A549 treated with Hydrocortisone at 1 μM for 4 hours (cell line): ENCODE results near the gene RELL2. TPM values are rescaled to one million over a fixed set of nuclear protein-coding genes. Genes with fewer than 3 reads are reported as not detected.

ENCODE experiments used
- total RNA-seq: library from RNA; stranded (reverse); fragments of 200-300 nt; extraction: Qiagen RNA extraction; gene quantifications from 5 replicates; pipeline ENCODE4 v1.2.3, GENCODE V29; 2022

Gene RELL2, protein sequence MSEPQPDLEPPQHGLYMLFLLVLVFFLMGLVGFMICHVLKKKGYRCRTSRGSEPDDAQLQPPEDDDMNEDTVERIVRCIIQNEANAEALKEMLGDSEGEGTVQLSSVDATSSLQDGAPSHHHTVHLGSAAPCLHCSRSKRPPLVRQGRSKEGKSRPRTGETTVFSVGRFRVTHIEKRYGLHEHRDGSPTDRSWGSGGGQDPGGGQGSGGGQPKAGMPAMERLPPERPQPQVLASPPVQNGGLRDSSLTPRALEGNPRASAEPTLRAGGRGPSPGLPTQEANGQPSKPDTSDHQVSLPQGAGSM
- total RNA-seq: 3.7 to 5.0 TPM (median 4.3 TPM) in 5 replicates

DNA sequence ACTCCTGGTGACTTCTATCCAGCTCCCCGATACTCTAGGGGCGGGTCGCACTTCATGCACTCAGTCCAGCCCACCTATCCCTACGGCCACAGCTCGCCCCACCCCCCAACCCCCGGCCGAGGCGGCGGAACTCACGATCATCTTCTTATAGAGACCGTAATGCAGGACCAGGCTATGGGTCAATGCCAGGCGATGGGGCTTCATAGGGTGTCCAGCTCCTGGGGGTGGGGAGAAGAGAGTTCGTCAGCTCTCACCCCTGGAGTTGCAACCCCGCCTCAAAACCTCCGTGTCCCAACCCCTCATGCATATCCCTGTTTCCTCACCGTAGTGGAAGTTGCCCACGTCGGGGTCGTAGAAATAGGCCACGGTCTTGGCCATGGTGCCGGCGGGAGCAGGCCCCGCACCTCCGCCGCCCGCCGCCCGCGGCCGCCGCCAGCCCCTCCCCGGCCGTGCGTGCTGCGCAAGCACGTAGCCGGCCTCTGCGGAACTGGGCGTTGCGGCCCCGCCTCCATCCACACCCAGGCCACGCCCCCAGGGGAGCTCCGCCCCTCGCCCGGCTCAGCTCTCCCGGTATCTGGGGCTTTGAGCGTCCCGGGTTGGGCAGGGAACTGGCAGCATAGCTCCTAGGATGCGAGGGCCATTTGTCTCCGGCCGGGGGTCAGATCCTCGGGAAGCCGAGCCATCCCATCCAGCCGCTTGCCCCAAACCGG lies at the start of gene RELL2, which contains the start of gene HDAC3:
TSS of gene RELL2 (plus strand) at position 585 of the 710 bp plus-strand sequence. CDS start 1,229 bp downstream, outside the sequence.
TSS of gene HDAC3 (minus strand) at position 437 of the 710 bp plus-strand sequence. CDS start at position 378, 59 bp downstream.

DNA sequence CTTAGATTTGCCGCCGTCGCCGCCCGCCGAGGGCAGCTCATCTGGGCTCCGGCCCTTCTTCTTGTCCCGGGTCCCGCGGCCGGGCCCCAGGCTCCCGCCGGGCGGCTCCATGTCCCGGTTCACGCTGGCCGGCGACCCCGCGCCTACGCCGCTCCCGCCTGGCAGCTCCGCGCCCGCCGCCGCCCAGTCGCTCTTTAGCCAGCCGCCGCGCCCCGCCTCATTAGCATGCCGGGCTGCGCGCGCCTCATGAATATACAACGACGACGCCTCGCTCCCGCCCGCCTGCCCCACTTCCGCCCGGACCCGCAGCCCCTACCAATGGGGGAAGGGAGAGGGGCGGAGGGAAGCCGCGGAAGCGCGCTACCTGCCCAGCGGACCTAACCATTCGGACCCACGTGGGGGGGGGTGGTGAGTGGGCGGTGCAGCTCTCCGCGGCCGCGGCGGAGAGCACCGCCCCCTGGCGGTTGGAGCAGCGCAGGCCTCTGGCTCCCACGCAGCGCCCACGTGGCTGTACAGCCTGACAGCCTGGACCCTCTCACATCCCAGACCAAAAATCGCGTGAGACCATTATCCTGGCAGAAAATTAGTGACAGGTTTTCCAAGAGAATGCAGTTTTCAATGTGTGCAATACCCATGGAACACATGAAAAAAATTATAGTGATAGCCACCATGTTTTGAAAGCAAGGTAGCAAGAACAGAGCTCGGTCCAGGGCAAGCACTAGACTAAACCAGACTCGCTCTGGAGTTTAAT lies 17.8 kb upstream of the RELL2 start, which contains the start of gene DIAPH1:
TSS of gene DIAPH1 (minus strand) at position 197 of the 751 bp plus-strand sequence. CDS start at position 111, 86 bp downstream.

DNA sequence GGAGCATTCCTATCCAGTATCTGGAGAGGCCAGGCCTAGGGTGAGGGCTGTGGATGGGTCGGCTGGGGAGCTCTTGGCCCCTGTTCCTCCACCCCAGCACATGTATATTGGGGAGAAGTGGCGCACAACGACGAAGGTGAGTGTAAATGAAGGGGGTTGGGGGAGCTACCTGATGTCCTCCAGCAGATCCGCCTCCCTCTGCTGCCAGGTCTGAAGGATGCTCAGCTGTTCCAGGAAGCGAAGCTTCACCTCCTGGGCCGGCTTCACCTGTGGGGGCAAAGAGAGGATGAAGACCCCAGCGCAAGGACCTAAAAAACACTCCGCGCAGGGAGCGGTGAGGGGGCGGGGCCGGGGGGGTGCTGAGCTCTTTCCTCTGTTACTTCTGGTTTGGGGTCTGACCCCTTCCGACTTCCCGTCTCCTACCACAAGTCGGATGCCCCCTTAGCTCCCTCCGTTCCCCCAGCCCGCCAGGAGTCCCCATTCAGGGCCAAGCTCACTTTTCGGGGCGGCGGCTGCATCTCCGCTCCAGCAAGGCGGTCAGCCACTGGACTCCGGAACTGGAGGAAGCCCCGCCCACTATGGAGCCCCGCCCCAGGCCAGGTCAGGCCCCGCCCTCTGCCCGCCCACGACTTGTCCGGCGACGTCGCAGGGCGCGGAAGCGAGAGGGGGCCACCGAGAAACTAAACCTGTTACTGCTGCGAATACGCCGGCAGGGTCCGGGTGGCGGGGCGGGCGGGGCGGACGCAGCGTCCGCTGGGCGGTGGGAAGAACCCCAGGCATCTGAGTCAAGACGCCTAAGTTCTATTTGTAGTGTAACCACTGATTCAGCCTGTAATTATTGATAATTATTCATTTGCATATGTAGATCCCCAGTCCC lies 14.3 kb downstream of the RELL2 start, which contains the start of gene FCHSD1:
TSS of gene FCHSD1 (minus strand) at position 568 of the 877 bp plus-strand sequence. CDS start at position 518, 50 bp downstream.

DNA sequence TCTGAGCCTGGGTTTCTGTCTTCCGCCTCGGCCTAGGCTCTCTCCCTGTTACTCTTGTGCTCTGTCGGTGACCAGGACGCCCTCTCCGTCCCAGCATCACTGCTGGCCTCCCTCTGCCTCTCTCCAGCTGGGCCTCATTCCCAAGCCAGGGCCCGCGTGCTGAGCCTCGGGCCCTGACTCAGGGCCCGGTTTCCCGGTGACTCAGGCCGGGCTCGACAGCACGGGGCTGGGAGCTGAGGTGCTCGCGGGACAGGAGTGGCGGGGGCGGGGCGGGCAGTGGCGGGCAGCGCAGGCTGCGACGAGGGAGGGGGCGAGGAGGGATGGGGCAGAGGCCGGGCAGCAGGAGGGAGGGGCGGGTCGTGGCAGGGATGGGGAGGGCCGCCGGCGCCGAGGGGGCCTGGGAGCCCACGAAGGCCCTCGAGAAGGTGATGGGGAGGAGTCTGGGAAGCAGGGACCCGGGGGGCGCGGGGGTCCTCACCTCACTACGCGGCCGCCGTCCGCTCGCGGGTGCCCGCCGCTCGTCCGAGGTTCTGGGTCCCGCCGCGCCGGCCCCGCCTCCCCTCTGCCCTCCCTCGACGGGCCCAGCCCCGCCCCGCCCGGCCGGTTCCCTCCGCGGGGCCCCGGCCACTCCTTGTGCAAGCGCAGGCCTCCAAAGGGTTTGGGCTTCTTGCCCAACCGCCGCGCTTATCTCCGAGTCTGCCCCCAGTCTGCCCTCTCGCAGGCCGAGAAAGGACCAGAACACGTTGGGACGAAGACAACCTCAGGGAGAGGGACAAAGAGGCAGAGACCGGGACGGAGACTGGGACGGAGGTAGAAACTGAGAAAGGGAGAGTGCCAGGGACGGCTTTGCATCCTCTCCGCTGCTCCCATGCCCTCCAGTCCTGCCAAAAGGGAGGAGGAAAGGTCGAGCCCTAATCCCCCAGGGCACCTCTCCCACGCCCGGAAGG lies 45.2 kb downstream of the RELL2 start, which contains the start of gene ARAP3:
TSS of gene ARAP3 (minus strand) at position 536 of the 947 bp plus-strand sequence. CDS start 1,744 bp downstream, outside the sequence.

Other genes with a start within 250 kb of the RELL2 start
- gene PCDHGB4, start 249.3 kb upstream of the RELL2 start, total RNA-seq: 0.56 to 1.1 TPM (median 0.85 TPM) in 5 replicates
- 0.02 to 0.05 TPM (median 0.05 TPM) in 3 of 5 replicates, not detected in the others for gene PCDHGA8, start 244.4 kb upstream of the RELL2 start, total RNA-seq
- gene PCDHGB5, start 239.1 kb upstream of the RELL2 start, total RNA-seq: 2.0 to 2.6 TPM (median 2.3 TPM) in 5 replicates
- gene PCDHGA9, start 234.2 kb upstream of the RELL2 start, total RNA-seq: 0.05 to 0.07 TPM (median 0.07 TPM) in 4 of 5 replicates, not detected in the other
- gene PCDHGB6, start 229.0 kb upstream of the RELL2 start, total RNA-seq: 0.05 to 0.18 TPM (median 0.10 TPM) in 5 replicates
- 0.02 to 0.03 TPM (median 0.02 TPM) in 3 of 5 replicates, not detected in the others for gene PCDHGA10, start 224.0 kb upstream of the RELL2 start, total RNA-seq
- 0.02 to 0.08 TPM (median 0.07 TPM) in 5 replicates for gene PCDHGB7, start 219.3 kb upstream of the RELL2 start, total RNA-seq
- gene PCDHGA11, start 215.9 kb upstream of the RELL2 start, total RNA-seq: 0.02 to 0.06 TPM (median 0.02 TPM) in 3 of 5 replicates, not detected in the others
- gene PCDHGA12, start 206.5 kb upstream of the RELL2 start, total RNA-seq: 0.03 TPM in 2 of 5 replicates, not detected in the others
- 5.3 to 6.9 TPM (median 6.2 TPM) in 5 replicates for gene PCDHGC3, start 161.0 kb upstream of the RELL2 start, total RNA-seq
- not detected in 5 replicates for gene PCDHGC4, start 152.0 kb upstream of the RELL2 start, total RNA-seq
- 0.02 TPM in 1 of 5 replicates, not detected in the others for gene PCDHGC5, start 147.9 kb upstream of the RELL2 start, total RNA-seq
- gene DIAPH1, start 18.0 kb upstream of the RELL2 start, total RNA-seq: 94.5 to 109 TPM (median 96.9 TPM) in 5 replicates
- 47.2 to 51.9 TPM (median 48.5 TPM) in 5 replicates for gene HDAC3, start 148 bp upstream of the RELL2 start, total RNA-seq
- gene FCHSD1, start 14.4 kb downstream of the RELL2 start, total RNA-seq: 6.0 to 11.1 TPM (median 8.8 TPM) in 5 replicates
- 4.0 to 4.6 TPM (median 4.2 TPM) in 5 replicates for gene ARAP3, start 45.2 kb downstream of the RELL2 start, total RNA-seq
- 1.9 to 4.5 TPM (median 3.4 TPM) in 5 replicates for gene PCDH1, start 241.4 kb downstream of the RELL2 start, total RNA-seq